K562 (cell line): ENCODE data around the gene RBMXL2.

ENCODE experiments used
- BHLHE40 ChIP-seq: IDR thresholded peaks from 2 replicates; pipeline ENCODE4 v1.6.1; 2011; ENCODE audit warnings: low read length, improper control_type of control experiment
- HNRNPH1 ChIP-seq: fragments of 200-400 bp; formaldehyde crosslinking; optimal IDR thresholded peaks from 2 replicates; pipeline ENCODE3; 2017; ENCODE audit warnings: low read depth, mild to moderate bottlenecking, low read length, moderate library complexity
- ZNF316 ChIP-seq: fragments of 450-650 bp; IDR thresholded peaks from 2 replicates; pipeline ENCODE4 v1.6.1; 2016
- TF ChIP-seq, protein P1 (sequence below): fragments of 450-650 bp; IDR thresholded peaks from 2 replicates; pipeline ENCODE4 v1.6.1; 2016; ENCODE audit warnings: borderline replicate concordance

DNA sequence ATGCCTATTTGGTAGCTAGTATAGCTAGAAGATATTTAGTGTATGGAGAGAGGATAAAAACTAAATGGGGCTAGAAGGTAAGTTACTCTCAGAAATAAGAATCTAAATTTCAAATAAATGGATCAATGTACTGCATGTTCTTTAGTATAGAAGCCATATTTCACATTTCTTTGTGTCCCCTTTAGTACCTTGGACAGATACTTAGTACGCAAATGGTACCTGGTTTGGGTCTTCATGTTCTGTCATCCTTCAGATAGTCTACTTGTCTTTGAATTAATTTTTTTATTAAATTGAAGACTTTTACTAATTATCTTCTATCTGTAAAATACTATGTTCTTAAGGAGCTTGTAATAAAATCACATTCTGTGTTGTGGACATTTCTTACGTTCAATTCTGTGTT is 26.3 kb upstream of the RBMXL2 start:
- TF ChIP-seq ZNF316 (no peak), BHLHE40 (no peak), HNRNPH1 (no peak)
- TF ChIP-seq, protein P1, sequence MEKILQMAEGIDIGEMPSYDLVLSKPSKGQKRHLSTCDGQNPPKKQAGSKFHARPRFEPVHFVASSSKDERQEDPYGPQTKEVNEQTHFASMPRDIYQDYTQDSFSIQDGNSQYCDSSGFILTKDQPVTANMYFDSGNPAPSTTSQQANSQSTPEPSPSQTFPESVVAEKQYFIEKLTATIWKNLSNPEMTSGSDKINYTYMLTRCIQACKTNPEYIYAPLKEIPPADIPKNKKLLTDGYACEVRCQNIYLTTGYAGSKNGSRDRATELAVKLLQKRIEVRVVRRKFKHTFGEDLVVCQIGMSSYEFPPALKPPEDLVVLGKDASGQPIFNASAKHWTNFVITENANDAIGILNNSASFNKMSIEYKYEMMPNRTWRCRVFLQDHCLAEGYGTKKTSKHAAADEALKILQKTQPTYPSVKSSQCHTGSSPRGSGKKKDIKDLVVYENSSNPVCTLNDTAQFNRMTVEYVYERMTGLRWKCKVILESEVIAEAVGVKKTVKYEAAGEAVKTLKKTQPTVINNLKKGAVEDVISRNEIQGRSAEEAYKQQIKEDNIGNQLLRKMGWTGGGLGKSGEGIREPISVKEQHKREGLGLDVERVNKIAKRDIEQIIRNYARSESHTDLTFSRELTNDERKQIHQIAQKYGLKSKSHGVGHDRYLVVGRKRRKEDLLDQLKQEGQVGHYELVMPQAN, result no peak
